HFF-Myc (cell line): Measurements from ENCODE around the gene DHRS2.

Experiments used
- DNase-seq: peaks from one replicate; pipeline ENCODE4 v3.0.0-alpha.2; 2011; ENCODE audit warnings: low read depth; ENCODE audit errors: extremely low read depth
- H3K4me3 ChIP-seq: replicated peaks from 2 replicates; pipeline ENCODE4 v1.5.1; 2011; ENCODE audit warnings: low read depth, mild to moderate bottlenecking, control low read depth, low read length
- CTCF ChIP-seq: IDR thresholded peaks from 2 replicates; pipeline ENCODE4 v1.5.1; 2012; ENCODE audit warnings: mild to moderate bottlenecking, low read depth, low read length, control low read depth; ENCODE audit errors: missing control alignments

DHRS2 gene

GRCh38 chr14:23601424-23601823, 34.7 kb upstream of the DHRS2 start:
- no peak for DNase-seq
- no peak for TF ChIP-seq CTCF

GRCh38 chr14:23601845-23602180, 34.4 kb upstream of the DHRS2 start:
- DNase-seq: no peak
- H3K4me3 ChIP-seq: no peak overlapping the region
- TF ChIP-seq CTCF: no peak

More at GRCh38 chr14:23601424-23601823, 34.7 kb upstream of the DHRS2 start:
- no peak overlapping the region for H3K4me3 ChIP-seq

- H3K4me3 ChIP-seq: no peak overlapping the region
- no peak for DNase-seq
- TF ChIP-seq CTCF: no peak
Measured at GRCh38 chr14:23602181-23603095, 33.7 kb upstream of the DHRS2 start.

- no peak for TF ChIP-seq CTCF
- no peak for DNase-seq
- no peak overlapping the region for H3K4me3 ChIP-seq
Measured at GRCh38 chr14:23603103-23603502, 33.1 kb upstream of the DHRS2 start.

- DNase-seq: no peak
- H3K4me3 ChIP-seq: no peak overlapping the region
- no peak for TF ChIP-seq CTCF
Measured at GRCh38 chr14:23604148-23604547, 32.0 kb upstream of the DHRS2 start.

GRCh38 chr14:23604675-23605170, 31.4 kb upstream of the DHRS2 start:
- TF ChIP-seq CTCF: no peak
- DNase-seq: no peak
- H3K4me3 ChIP-seq: no peak overlapping the region
